Activated T-cell treated with anti-CD3 and anti-CD28 coated beads for 4 hours (primary cell): ENCODE measurements around the gene CPNE1.

Experiments
- DNase-seq: peaks from one replicate; pipeline ENCODE4 v3.0.0-alpha.2; 2020

Gene CPNE1

DNA sequence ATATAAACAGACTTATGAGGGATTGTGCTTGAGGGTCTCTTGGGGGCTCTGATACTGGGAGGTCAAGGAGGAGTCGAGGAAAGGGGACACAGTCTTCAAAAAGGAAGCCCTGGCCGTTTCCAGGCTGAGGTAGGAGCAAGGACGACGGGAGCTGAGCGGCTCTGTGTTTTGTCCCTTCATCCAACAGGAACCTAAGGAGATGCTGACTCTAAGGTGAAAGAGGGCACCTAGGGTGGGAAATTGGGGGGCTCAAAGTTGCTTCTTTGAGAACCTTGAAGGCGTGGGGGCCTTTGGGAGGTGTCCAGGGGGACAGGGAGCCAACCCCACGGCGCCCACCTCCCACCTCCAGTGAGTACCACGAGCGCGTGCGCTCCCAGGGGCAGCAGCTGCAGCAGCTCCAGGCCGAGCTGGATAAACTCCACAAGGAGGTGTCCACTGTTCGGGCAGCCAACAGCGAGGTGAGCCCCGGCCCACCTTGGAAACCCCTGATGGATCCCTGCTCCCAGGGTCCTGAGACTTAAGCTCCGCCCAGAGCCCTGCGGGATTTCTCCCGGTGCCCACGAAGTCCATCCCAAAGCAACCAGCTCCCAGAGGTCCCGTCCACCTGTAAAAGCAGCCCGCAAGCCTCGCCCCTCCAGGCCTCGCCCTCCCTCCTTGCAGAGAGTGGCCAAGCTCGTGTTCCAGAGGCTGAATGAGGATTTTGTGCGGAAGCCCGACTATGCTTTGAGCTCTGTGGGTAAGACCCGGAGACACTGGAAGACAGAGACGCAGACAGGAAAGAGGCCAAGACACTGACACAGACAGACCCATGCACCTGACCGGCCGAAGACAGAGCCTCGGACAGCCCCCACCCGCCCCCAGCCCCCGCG, 46.2 kb downstream of the CPNE1 start:
- no peak for DNase-seq

DNA sequence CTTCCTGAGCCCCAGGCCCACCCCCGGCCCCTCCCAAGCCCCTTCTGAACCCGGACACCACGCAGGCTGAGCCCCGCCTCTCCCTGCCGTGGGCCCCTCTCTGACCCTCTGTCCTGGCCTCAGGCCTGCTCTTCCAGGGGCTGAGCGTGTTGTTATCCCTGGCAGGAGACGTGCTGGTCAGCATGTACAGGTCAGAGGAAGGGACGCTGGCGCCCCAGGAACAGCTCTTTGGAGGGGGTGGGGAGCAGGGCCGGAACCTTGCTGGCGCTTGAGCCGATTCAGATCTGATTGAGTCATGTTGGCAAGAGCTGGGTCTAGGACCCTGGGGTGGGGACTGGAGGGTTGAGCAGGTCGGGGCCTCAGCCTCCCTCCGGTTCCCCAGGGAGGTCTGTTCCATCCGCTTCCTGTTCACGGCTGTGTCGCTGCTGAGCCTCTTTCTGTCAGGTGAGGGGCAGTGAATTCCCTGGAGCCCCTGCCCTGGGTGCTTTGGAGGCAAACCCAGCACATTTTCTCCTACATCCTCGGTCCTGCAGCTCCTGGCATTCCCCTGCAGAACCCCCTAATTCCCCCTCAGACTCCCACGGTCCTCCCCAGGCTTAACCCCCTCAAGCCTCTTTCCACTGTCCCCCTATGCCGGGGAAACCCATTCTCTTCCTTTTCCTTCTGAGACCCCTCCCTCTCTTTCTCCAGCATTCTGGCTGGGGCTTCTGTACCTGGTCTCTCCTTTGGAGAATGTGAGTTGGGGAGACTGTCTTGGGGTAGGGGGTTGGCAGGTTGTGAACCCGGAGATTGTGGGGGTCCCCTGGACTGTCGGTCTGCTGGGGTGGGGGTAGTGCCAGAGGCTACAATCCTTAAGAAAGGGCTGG, 47.1 kb downstream of the CPNE1 start:
- no peak for DNase-seq

DNA sequence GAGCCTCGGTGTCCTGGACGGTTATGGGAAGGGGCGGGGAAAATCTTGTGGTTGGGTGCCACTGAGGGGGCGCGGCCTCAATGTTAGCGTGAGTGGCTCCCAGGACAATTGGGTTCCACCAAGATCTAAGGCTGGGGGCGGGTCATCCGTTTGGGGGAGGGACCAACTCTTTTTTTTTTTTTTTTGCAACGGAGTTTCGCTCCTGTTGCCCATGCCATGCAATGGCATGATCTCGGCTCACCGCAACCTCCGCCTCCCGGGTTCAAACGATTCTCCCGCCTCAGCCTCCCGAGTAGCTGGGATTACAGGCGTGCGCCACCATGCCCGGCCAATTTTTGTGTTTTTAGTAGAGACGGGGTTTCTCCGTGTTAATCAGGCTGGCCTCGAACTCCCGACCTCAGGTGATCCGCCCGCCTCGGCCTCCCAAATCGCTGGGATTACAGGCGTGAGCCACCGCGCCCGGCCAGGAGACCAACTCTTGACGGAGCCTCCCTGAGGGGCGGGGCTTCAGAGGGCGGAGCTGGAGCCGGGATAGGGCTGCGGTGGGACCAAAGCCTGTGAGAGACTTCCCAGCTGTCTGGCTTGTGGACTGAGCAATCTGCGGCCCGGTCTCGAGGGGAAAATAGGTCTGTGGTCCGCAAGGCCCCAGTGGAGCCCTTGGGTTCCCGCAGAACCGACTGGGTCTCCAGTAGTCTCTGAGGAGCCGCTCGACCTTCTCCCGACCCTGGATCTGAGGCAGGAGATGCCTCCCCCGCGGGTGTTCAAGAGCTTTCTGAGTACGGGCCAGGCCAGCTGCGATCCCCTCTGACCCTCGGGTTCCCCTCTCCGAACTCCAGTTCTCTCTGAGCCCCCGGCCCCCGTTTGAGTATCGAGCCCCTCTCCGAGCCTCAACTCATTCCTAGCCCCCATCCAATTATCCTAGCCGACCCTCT, 48.0 kb downstream of the CPNE1 start:
- peak; percentile 28 for DNase-seq

DNA sequence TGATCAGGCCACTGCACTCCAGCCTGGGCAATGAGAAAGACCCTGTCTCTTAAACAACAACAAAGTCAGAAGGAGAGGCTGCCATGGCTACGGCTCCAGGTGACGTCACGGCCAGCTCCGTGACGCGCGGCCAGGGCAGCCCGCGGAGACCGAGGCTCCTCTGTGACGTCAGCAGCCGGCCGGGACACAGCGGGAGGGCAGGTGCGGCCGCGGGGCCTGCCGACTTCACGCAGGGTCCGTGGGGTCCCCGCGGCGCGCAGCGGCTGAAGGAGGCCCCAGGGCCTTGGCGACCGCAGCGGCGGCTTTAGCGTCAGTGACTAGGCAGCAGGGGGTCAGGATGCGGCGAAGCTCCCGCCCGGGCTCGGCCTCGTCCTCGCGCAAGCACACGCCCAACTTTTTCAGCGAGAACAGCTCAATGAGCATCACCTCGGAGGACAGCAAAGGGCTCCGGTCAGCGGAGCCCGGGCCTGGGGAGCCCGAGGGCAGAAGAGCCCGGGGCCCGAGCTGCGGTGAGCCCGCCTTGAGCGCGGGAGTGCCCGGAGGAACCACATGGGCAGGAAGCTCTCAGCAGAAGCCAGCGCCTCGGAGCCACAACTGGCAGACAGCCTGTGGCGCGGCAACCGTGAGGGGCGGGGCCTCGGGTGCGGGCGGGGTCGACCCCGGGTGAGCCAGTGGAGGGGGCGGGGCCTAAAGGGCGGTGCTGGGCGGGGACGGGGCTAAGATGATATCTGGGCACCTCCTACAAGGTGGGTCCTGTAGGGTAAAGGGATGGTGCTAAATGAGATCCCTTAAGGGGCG, 48.8 kb downstream of the CPNE1 start, which contains the start of gene SPAG4:
Gene SPAG4 (plus strand): TSS at position 163 of the 798 bp plus-strand sequence. CDS start 175 bp downstream, at position 338.
- peak; percentile 100 for DNase-seq

DNA sequence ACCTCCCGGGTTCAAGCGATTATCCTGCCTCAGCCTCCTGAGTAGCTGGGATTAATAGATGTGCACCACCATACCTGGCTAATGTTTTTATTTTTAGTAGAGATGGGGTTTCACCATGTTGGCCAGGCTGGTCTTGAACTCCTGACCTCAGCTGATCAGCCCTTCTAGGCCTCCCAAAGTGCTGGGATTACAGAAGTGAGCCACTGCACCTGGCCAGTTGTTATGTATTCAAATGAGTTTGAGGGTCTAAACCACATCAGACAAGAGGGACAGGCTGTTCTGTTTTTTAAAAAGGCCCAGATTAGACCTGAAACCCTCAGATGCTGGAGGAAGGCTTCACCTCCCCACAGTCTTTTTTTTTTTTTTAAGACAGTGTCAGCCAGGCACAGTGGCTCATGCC, 53.2 kb downstream of the CPNE1 start:
- no peak for DNase-seq

DNA sequence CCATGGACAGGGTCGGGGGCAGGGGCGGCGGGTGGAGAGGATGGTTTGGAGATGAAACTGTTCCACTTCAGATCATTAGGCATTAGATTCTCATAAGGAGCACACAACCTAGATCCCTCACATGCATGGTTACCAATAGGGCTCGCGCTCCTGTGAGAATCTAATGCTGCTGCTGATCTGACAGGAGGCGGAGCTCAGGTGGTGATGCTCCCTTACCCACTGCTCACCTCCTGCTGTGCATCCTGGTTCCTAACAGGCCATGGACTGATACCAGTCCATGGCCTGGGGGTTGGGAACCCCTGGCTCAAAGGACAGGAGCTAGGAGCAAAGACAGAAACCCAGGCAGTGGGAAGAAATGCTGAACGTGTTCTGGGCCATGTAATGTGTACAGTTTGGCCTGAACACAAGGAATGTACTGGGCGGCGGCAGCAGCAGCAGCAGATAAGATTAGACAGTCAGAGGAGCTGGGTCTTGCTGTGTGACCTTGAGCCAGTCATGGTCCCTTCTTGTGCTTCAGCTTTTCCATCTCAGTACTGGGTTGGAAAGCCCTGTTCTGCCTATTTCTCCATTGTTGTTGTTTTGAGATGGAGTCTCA, 53.8 kb downstream of the CPNE1 start:
- DNase-seq: no peak

DNA sequence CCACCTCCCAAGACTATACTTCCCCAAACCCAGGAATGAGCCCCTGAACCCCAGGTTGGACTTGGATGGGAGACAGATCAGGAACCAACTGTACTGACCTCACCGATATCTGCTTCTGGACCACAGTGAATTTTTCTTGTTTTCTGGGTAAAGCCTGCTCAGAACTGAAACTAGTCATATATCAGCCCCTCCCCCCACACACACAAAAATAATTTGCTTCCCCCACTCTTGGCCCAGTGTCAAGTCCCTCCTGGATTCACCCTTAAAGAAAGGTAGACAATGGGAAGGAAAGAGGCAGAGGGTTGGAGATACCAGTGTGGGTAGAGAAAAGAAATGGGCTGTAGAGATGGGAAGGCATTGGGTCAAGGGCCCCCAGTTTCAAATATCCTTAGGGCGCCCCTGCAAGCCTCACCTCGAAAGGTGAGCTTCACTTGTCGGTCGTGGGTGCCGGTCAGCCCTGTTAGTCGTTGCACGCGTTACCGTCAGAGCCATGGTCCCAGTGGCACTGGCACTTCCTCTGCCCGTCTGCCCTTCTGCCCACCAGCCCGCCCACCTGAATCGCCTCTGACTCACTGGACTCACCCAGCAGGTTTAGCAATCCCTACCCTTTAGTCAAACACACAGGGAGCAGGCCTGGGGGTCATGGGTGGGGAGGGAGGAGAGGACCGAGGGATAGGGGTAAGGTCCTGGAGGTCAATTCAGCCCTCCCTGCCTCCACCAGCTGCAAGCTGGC, 57.5 kb downstream of the CPNE1 start:
- DNase-seq: no peak

DNA sequence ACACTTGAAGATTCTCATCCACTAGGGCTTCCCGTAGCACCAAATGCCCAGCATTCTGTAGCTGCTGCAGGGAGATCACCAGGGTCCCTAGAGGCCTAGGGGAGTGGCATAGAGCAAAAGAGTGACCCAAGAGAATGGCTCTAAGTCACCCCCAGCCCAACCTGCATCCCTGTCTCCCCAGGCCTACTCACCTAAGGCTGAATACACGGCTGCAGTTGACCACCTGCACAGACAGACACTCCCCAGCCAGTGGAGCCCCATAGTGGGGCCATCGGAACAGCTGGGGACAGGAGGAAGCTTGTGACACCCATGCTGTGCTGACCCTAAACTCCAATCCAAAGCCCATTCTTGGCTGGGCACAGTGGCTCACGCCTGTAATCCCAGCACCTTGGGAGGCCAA, 58.6 kb downstream of the CPNE1 start:
- no peak for DNase-seq

DNA sequence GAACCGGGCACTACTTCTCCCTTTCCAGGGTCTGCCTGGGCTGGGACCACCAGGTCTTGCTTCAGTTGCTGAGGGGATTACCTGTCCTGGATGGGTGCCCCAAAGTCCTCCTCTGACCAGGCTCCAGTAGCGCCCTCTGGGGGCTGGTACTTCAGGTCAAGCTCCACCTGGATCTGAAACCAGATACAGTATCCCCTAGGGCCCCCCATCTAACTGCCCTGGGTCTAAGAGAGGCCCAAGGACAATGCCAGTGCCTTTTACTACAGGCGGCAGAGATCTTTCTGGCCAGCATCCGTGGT, 60.3 kb downstream of the CPNE1 start:
- DNase-seq: no peak

DNA sequence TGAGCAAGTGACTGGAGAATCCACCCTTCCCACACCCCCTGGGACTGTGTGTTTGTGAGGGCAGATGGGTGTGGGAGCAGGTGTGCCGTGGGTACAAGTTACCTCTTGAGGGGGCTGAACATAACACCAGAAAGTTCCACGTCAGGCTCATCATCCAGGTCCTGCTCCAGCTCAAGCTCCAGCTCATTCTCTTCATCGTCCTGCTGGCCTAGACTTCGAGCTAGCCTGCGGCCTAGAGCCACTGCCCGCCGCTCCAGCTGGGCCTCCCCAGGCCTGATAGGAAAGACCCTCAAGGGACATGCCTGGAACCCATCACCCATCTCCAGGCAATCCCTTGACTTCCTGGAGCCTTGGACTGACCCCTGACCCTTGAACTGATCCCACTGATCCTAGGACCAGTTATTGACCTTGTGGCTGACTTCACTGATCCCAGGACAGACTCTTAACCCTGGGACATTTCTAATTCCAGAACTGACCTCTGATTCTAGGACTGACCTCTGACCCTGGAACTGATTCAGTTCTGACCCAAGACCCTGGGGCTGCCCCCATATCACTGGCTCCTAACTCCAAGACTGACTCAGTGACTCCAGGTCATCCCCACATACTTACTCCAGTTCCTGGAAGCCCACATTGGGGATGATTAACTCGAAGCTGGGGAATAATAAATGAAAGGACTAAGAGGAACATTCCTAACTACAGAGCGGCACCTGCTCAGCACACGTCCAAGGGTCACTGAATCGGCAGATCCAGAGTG, 60.8 kb downstream of the CPNE1 start:
- no peak for DNase-seq

DNA sequence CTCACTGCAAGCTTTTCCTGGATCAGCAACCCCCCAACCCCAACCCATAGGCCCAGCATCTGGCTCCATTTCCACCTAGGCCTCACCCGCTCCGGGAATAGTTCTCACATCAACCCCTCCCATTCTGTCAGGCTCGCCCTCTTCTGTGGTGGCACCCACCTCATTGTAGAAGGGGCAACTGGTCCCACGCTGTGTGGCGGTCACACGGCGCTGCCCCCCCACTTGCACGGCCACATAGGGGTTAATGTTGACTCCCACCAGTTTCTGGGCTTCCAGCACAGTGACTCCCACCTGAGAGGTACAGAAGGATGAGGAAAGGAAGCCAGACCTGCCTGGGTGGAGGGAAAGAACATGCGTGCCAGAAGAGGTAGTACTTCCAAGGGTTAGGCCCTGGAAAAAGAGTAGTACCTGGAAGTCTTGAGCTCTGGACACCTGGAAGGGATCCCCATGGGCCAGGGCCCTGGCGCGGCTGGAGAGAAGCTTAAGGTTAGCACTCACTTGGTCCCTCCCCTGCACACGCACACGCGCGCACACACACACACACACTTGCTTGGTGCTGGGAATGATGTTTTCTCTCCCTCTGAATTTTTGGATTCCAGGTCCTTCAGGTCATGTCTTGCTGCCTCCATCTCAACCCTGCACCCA, 61.7 kb downstream of the CPNE1 start:
- DNase-seq: no peak

DNA sequence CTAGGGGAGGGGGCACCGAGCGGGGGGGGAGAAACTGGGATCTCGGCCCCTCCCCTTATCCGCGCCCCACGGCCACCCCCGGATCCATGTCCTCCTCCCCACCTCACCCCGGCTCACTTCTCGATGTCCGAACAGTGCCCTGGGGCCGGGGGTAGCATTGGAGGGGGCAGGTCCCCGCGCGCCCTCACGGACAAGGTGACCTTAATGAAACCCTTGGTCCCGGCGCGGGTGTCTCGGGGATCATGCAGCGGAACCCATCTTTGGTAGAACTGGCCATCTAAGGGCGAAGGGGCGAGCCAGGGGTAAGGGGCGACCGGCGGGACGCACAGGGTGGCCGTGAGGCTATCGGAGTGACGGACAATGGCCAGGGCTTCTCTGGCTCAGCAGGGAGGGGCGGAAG, 62.7 kb downstream of the CPNE1 start:
- DNase-seq: no peak

DNA sequence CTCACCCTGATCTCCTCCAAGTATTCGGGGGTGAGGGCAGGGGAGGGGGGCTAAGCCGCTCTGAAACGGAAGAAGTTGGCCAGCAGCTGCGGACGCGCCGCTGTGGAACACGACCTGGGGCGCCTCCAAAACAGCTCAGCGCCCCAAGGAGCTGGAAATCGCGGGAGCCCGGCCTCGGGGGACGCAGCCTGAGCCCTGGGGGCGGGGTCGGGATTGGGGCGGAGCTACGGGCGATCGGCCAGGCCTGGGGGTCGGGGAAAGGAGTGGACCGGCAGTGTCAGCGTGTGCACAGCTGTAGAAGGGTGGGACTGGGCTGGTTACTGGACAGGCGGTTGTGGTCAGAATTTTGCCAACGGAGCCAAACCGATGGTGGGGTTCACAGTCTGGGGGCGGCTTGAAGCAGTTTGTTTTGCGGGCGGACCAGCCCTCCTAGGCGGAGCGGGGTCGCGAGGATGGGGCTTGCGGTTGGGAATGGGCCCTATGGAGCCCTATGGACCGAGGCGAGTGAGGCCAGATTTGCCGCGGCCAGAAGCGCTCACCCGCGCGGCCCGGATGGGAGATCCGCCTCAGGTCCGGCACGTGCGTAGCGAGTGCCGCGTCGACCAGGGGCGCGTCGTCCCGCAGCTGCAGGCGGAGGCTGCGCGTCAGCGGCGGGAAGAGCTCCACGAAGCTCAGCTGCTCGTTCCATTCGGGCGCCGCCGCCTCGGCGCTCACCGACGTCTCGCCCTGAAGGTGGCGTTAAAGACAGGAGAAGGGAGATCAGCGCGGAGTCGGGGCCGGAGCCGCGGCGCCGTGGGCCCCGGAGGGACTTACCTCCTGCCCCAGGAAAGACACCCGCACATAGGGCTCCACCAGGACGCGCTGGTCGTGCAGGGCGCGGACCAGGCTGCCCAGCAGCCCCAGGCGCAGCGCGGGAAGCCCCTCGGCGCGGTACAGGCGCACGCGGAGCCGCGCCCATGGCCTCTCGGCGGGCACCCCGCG, 63.4 kb downstream of the CPNE1 start:
- DNase-seq: peak; percentile 64

DNA sequence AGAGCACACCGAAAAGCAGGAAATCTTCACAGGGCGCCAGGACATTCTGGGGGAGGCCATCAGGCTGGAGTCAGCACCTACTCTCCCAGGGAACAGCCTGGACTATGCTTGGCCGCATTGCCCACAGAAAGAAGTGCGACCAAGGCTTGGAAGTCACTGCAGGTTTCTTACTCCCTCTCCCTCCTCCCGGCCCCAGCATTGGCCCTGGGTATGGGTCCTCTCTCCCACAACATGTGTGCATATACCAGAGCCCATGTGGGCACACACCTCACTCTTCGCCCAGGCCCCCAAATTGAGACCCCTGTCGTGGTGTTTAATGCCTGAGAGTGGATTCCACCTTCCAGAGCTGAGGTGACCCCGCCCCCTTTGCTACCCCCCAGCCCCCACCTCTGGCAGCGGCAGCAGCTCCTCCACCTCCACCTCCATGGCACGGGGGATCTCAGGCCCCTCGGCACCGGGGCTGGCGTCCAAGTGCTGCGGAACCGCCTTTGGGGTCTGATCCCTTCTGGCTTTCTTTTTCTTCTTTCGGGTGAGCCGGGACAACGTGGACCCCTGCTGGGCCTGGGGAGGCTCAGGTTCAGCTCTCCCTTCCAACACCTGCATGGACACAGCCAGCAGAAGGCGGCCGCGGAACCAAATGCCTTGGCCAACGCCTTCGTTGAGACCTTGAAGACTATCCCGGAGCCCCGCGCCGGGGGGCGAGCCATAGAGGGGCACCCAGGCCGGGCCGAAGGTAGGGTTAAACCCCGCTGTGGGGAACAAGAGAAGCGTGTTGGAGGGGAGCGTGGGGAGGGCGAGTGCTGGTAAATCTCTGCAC, 64.3 kb downstream of the CPNE1 start:
- DNase-seq: no peak

DNA sequence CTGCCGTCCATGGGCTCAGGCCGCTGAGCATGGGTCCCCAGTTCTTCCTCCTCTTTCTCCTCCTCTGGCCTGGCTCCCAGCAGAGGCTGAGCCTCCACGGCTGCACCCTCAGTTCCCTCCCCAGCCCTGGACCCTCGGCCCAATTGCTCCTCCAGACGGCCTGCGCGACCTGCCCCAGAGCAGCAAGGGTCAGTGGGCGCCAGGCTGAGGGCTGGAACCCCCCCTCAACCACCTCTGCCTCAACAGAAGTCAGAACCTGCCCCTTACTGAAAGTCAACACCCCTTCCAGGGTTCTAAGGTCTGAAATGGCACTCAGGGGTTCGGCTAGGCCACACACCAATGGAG, 65.0 kb downstream of the CPNE1 start:
- no peak for DNase-seq

DNA sequence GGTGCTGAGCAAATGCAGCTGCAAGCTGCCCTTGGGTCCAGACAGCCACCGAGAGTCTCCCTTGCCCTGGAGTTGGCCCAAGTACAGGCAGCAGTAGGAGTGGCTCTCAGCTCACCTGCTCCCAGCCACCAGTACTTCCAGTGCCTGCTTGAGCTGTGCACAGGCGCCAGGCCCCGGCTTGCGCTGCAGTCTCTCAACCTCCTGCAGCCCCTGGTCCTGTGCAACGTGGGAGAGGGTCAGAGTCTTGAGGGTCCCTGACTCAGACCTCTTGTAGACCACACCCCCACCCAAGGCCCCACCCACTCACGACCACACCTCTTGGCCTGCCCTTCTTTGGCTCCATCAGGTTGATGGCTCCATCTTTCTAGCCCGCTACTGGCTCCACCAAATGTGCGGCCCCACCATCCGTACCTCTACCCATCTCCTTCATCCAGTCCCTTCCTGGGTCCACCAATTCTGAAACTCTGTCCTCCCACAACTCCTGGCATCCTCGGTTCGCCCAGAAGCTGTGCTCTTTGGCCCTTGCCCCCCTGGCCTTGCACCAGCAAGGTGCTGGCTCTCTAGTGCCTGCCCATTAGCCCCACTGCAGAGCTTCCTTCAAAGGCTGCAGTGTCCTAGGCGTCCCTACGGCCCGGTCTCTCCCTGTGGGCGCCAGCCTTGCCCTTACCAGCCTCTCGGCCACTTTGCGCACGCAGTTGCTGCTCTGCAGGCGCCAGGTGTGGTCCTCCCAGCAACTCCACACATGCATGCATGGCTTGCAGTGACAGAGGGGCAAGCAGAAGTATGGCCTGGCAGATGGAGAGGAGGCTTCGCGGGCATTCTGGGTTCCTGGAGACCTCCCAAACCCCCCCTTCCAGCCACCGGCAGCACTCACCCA, 65.6 kb downstream of the CPNE1 start:
- no peak for DNase-seq

DNA sequence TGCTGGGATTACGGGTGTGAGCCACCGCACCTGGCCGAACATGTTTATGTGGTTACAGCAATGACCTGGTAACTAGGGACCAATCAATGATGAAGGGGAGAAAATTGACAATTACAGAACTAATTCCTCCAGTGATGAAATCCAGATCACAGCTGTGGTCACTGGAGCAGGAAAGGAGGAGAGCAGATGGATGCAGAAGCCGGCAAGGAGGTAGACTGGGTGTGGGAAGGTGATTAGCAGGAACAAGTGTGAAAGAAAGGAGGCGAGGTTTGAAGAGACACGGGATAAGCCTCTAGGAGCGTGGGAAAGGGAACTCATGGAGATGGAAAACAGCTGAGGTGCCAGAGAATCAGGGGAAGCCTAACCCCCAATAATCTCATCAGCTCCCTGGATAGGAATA, 66.2 kb downstream of the CPNE1 start:
- no peak for DNase-seq
